Ovary (tissue), 3 donors: ENCODE data around the gene TACC2.

Experiments
- CTCF ChIP-seq, 3 donors: fragments of 450-650 bp in 2 of 3; fragments of 200-600 bp in 1 of 3; IDR thresholded peaks; one replicate each; pipeline versions ENCODE4 v1.5.1 to v1.8.0; 2016 to 2022; ENCODE audit warnings: antibody characterized with exemption in 3 of 3, mild to moderate bottlenecking in 1 of 3
- POLR2A ChIP-seq: fragments of 450-650 bp; IDR thresholded peaks from one replicate; pipeline ENCODE4 v1.6.1; 2017; ENCODE audit warnings: antibody characterized with exemption, mild to moderate bottlenecking, moderate library complexity
- donor health status: DM: no; HTN: no; CAD: no.

GRCh38 chr10:122030200-122030552 is 41.2 kb downstream of the TACC2 start:
- TF ChIP-seq CTCF (IDR thresholded peaks at IDR 0.05) (no peak), POLR2A (no peak)
